C1 segment of cervical spinal cord (tissue), 14 donors: ENCODE measurements around the gene SHC2.

Experiments used
- DNase-seq, 14 donors: peaks; one replicate each; lab custom pipeline; 2025; lab: John Stamatoyannopoulos, UW

The SHC2 gene, protein sequence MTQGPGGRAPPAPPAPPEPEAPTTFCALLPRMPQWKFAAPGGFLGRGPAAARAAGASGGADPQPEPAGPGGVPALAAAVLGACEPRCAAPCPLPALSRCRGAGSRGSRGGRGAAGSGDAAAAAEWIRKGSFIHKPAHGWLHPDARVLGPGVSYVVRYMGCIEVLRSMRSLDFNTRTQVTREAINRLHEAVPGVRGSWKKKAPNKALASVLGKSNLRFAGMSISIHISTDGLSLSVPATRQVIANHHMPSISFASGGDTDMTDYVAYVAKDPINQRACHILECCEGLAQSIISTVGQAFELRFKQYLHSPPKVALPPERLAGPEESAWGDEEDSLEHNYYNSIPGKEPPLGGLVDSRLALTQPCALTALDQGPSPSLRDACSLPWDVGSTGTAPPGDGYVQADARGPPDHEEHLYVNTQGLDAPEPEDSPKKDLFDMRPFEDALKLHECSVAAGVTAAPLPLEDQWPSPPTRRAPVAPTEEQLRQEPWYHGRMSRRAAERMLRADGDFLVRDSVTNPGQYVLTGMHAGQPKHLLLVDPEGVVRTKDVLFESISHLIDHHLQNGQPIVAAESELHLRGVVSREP

DNA sequence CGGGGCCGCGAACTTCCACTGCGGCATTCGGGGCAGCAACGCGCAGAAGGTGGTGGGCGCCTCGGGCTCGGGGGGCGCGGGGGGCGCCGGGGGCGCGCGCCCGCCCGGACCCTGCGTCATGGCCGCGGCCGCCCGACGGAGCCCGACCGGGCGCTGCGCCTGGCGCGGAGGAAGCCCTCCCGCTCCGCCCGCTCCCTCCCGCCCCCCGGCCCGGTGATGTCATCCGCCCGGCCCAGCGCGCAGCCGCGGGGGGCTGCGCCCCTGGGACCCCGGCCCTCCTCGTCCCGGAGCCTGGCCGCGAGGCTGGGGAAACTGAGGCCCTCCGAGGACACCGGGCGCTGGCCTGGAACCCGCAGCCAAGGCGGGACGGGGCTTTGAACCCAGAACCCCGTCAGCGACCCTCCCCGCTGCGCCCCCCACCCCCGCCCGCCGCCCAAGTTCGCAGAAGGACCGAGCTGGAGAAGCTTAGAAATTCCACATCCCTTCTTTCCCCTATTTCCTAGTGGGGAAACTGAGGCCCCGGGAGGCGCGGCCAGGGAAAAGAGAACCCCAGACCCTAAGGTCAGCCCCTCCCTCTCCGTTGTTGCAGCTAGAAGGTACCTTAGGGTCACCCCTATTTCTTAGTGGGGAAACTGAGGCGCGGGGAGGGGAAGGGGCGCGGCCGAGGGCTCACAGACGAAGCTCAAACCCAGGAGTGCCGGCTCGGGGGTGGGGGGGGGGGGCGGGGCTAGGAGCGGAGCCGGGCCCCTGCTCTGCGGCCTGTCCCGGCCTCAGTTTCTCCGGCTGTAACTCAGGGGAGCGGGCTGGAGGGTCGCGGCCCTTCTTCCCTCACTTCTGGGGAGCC is at the start of gene SHC2:
Gene SHC2 (minus strand): TSS at position 157 of the 844 bp plus-strand sequence. CDS start 37 bp downstream, at position 120.
- peak in 3 of 14 donors; percentile 5 to 19 (median 14) for DNase-seq

GRCh38 chr19:508204-509150 is 47.6 kb upstream of the SHC2 start:
- no peak for DNase-seq

DNA sequence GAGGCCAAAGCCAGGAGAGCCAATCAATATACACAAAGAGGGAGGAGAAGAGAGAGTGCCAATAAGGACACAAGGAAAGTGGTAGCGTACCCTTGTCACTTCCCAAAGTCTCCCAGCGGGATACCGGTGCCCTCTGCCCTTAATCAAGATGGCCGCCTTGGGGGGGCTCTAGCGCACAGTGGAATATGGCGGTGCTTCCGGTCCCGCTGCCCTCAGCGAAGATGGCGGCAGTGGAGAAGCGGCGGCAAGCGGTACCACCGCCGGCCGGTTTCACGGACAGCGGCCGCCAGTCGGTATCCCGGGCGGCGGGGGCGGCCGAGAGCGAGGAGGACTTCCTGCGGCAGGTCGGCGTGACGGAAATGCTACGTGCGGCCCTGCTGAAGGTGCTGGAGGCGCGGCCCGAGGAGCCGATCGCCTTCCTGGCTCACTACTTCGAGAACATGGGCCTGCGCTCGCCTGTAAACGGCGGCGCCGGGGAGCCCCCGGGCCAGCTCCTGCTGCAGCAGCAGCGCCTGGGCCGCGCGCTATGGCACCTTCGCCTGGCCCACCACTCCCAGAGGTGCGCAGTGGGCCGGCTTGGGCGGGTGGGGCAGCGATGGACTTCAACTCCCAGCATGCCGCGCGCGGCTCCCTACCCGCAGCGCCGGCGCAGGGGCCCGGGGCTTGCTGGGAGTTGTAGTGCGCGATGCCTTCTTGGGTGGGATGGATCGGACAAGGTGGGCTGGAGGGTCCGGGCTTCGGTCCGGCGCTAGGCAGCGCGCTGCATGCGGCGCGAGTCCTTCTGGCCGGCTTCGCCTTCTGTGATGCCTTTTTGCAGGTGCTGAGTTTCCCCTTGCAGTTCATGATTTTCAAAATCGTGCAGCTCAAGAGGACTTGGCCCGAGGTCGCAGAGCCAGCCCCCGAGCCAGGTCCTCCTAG is 46.7 kb upstream of the SHC2 start, which contains the start of gene TPGS1:
Gene TPGS1 (plus strand): TSS at position 212 of the 918 bp plus-strand sequence. CDS start 10 bp downstream, at position 222.
- peak in 13 of 14 donors; percentile 67 to 100 (median 87) for DNase-seq

GRCh38 chr19:506404-507285 is 45.8 kb upstream of the SHC2 start:
- DNase-seq = peak; percentile 91 to 100 (median 99)

DNA sequence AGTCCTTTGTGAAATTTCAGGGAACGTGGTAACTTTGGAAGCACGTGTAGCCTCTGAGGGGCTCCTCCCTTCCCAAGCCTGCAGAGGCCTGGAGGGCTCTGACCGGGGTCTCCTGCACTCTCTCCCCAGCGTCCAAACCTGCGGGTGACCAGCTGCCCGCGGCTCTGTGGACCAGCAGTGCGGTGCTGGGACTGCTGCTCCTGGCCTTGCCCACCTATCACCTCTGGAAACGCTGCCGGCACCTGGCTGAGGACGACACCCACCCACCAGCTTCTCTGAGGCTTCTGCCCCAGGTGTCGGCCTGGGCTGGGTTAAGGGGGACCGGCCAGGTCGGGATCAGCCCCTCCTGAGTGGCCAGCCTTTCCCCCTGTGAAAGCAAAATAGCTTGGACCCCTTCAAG is 43.8 kb upstream of the SHC2 start:
- no peak for DNase-seq

DNA sequence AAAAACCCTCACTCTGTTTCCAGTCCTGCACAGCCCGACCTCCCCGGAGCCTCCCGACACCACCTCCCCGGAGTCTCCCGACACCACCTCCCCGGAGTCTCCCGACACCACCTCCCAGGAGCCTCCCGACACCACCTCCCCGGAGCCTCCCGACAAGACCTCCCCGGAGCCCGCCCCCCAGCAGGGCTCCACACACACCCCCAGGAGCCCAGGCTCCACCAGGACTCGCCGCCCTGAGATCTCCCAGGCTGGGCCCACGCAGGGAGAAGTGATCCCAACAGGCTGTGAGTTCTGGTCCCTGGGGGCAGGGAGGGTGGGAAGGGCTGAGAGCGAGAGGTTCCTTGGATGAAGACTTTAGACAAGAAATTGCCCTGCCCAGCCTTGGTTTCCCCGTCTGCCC is 40.8 kb upstream of the SHC2 start:
- no peak for DNase-seq

DNA sequence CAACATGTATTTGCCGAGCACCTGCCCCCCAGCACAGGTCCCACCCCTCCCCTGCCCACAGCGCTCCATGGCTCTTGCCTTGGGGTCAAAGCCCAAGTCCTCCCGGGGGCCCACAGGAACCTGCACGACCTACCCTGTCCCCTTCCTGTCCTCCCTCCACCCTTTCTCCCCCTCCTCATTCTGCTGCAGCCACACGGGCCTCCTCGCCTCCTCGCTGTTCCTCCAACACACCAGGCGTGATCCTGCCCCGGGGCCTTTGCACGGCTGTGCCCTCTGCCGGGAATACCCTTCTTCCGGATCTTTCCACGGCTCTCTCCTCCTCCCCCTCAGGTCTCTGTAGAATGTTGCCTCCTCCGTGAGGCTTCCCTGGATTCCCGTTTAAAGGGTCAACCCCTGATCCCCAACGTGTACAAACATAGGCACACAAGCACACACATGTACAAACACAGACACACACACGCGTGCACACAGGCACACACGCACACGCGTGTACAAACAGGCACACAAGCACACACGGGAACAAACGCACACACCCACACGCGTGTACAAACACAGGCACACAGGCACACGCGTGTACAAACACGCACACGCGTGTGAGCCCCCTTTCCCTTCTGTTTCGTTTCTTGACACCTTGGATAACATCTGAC is 38.3 kb upstream of the SHC2 start:
- no peak for DNase-seq

DNA sequence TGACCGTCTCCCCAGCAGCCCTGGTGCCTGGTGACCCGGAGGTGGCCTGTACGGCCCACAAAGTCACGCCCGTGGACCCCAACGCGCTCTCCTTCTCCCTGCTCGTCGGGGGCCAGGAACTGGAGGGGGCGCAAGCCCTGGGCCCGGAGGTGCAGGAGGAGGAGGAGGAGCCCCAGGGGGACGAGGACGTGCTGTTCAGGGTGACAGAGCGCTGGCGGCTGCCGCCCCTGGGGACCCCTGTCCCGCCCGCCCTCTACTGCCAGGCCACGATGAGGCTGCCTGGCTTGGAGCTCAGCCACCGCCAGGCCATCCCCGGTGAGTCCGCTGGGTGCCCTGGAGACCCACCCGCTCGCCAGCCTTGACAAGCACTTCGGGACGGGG is 37.7 kb upstream of the SHC2 start:
- no peak for DNase-seq

DNA sequence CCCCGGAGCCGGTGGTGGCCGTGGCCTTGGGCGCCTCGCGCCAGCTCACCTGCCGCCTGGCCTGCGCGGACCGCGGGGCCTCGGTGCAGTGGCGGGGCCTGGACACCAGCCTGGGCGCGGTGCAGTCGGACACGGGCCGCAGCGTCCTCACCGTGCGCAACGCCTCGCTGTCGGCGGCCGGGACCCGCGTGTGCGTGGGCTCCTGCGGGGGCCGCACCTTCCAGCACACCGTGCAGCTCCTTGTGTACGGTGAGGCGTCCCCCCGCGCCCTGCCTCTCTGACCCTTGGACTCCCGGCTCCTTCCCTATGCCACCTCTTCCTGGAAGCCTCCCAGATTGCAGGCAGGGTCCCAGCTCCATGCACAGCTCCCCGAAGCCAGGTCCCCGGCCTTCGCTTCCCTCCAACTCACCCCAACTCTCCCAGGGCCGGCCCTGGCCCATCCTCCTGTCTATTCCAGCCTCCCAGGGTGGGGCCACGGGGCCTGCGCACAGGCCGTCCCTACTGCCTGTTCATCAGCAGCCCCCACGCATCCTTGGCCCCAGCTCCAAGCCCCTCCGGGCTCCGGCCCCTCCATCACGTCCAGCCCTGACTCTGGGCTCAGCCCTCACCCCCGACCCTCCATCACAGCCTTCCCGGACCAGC is 37.2 kb upstream of the SHC2 start:
- no peak for DNase-seq

- no peak for DNase-seq
Observed at GRCh38 chr19:497491-497868, 36.6 kb upstream of the SHC2 start.

DNA sequence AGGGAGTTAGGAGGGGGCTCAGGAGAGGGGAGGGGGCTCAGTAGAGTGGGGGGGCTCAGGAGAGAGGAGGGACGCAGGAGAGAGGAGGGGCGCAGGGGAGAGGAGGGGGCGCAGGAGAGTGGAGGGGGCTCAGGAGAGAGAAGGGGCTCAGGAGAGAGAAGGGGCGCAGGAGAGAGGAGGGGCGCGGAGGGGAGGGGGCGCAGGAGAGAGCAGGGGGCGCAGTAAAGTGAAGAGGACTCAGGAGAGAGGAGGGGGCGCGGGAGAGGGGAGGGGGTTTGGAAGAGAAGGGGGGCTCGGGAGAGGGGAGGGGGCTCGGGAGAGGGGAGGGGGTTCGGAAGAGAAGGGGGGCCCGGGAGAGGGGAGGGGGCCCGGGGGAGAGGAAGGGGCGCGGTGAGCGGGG is 36.2 kb upstream of the SHC2 start:
- DNase-seq = no peak

GRCh38 chr19:496112-496665 is 35.4 kb upstream of the SHC2 start, which contains the start of gene MADCAM1:
Gene MADCAM1 (plus strand): TSS chr19:496486. CDS start chr19:496500, 14 bp downstream.
- DNase-seq = no peak

GRCh38 chr19:495402-496111 is 34.7 kb upstream of the SHC2 start:
- DNase-seq = no peak

GRCh38 chr19:495081-495401 is 34.2 kb upstream of the SHC2 start:
- no peak for DNase-seq

GRCh38 chr19:494171-495080 is 33.6 kb upstream of the SHC2 start:
- DNase-seq = no peak
